HG02623 (cell line): ENCODE data around the gene CHMP2B.

Experiments
- ATAC-seq: cut with Tn5 transposase; IDR thresholded peaks from one replicate; pipeline ENCODE4 v1.9.1; 2021; ENCODE audit warnings: moderate library complexity; ENCODE audit not compliant: unreplicated experiment

Gene CHMP2B

GRCh38 chr3:87227104-87227834 is at the start of gene CHMP2B:
Gene CHMP2B, plus strand, starts transcription at chr3:87227309. Its CDS starts 214 bp downstream, at chr3:87227523.
- peak; percentile 97 for ATAC-seq

GRCh38 chr3:87179642-87180041 is 47.5 kb upstream of the CHMP2B start:
- ATAC-seq: no peak

- no peak for ATAC-seq
Measured at GRCh38 chr3:87181551-87181950, 45.6 kb upstream of the CHMP2B start.

GRCh38 chr3:87182023-87182422 is 45.1 kb upstream of the CHMP2B start:
- ATAC-seq: no peak

- ATAC-seq: no peak
Measured at GRCh38 chr3:87186608-87187159, 40.4 kb upstream of the CHMP2B start.

- no peak for ATAC-seq
Measured at GRCh38 chr3:87191175-87191574, 35.9 kb upstream of the CHMP2B start.

GRCh38 chr3:87191641-87192040 is 35.5 kb upstream of the CHMP2B start:
- ATAC-seq: no peak

GRCh38 chr3:87196879-87197278 is 30.2 kb upstream of the CHMP2B start:
- no peak for ATAC-seq

GRCh38 chr3:87197531-87197930 is 29.6 kb upstream of the CHMP2B start:
- no peak for ATAC-seq

GRCh38 chr3:87198774-87199173 is 28.3 kb upstream of the CHMP2B start:
- ATAC-seq: no peak

GRCh38 chr3:87199628-87200027 is 27.5 kb upstream of the CHMP2B start:
- no peak for ATAC-seq

GRCh38 chr3:87200060-87200647 is 27.0 kb upstream of the CHMP2B start:
- ATAC-seq: no peak

GRCh38 chr3:87201727-87202126 is 25.4 kb upstream of the CHMP2B start:
- ATAC-seq: no peak

- no peak for ATAC-seq
Measured at GRCh38 chr3:87203809-87204208, 23.3 kb upstream of the CHMP2B start.

- no peak for ATAC-seq
Measured at GRCh38 chr3:87206070-87206469, 21.0 kb upstream of the CHMP2B start.

GRCh38 chr3:87206635-87207034 is 20.5 kb upstream of the CHMP2B start:
- ATAC-seq: no peak

- no peak for ATAC-seq
Measured at GRCh38 chr3:87207460-87207859, 19.6 kb upstream of the CHMP2B start.

GRCh38 chr3:87209111-87209510 is 18.0 kb upstream of the CHMP2B start:
- no peak for ATAC-seq

- no peak for ATAC-seq
Measured at GRCh38 chr3:87218560-87218959, 8.5 kb upstream of the CHMP2B start.

GRCh38 chr3:87219611-87220010 is 7.5 kb upstream of the CHMP2B start:
- no peak for ATAC-seq

GRCh38 chr3:87225659-87226058 is 1.4 kb upstream of the CHMP2B start:
- ATAC-seq: no peak

- ATAC-seq: no peak
Measured at GRCh38 chr3:87227835-87228144, 681 bp downstream of the CHMP2B start.

GRCh38 chr3:87228316-87228715 is 1.2 kb downstream of the CHMP2B start:
- ATAC-seq: no peak
